CD4-positive, alpha-beta T cell treated with Interleukin-1 beta for 1 hour (primary cell): ENCODE measurements around the gene AQP2.
A peak's percentile ranks its signal among the peaks of the same experiment; 100 is the strongest.

Experiments used
- DNase-seq, 2 donors: peaks; one replicate each; pipeline ENCODE4 v3.0.0-alpha.2; 2020 to 2022

AQP2 gene

GRCh38 chr12:49942512-49942893, 8.0 kb upstream of the AQP2 start:
- DNase-seq = no peak

DNA sequence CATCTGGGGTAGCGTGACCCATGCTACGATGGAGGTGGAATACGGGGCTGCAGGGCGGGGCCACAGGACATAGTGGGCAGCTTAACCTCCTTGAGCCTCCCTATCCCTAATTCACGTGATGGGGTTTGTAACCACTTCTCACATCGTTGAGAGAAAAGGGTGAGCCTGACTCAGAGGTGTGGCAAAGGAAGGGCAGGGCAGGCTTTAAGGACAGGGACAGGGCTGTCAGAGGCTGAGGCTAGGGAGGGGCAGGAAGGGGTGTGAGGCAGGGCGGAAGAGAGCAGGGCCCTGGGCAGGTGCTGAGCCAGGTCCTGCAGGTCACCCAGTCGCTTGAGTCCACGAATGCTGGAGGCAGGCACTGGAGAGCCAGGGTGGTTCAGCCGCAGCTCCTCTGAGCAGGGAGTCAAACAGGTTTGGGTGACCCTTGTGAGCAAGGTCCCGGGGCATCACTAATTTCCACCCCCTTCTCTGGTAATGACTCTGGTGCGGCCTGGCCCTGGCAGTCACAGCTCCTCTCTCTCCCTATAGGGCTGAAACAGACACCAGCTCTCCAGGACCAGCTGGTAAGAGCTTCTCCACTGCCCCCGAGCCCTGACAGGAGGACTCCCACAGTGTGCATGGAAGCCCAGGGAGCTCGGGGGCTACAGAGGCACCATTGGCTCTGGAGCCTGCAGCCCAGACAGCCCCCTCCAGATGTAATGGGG, 7.5 kb upstream of the AQP2 start:
- DNase-seq = no peak

GRCh38 chr12:49943625-49943960, 6.9 kb upstream of the AQP2 start:
- DNase-seq = no peak

DNA sequence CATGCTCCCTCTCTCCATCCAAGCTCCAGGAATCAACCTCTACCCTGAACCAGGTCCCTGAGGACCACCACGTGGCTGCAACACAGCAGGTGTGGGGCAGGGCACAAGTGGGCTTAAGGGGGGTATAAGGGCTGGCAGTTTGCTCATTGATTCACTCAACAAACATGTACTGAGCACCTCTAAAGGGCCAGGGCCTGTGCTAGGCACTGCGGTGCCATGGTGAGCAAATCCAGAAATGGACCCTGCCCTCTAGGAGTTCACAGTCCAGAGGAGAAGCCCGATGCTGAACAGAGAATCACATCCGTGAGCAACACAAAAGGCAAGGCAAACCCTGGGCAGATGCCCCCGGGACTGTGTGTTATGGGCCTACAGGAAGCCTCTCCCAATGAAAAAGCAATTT, 6.5 kb upstream of the AQP2 start:
- no peak for DNase-seq

- DNase-seq = no peak
These were observed 5.8 kb upstream of the AQP2 start for GRCh38 chr12:49944718-49945117.

GRCh38 chr12:49945394-49946080, 5.0 kb upstream of the AQP2 start:
- peak; percentile 78 for DNase-seq

- DNase-seq = no peak
These were observed 4.5 kb upstream of the AQP2 start for GRCh38 chr12:49946086-49946485.

DNA sequence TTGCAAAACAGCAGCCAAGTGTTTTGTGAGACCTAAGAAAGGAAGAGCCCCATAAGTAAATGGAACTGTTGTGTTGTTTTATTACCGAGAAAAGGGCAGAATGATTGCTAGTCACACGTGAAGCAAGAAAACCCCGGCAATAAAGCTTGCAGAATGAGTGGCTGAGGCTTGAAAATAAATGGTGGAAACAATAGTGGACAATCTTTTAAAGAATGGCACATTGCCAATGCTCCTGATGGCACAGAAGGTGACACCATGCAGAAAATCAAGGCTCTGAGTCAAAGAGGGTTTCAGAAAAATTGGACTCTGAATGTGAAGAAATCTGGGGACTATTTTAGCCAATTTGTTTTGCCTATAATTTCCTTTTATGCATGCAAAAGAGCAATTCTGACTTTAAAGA, 4.0 kb upstream of the AQP2 start:
- no peak for DNase-seq

DNA sequence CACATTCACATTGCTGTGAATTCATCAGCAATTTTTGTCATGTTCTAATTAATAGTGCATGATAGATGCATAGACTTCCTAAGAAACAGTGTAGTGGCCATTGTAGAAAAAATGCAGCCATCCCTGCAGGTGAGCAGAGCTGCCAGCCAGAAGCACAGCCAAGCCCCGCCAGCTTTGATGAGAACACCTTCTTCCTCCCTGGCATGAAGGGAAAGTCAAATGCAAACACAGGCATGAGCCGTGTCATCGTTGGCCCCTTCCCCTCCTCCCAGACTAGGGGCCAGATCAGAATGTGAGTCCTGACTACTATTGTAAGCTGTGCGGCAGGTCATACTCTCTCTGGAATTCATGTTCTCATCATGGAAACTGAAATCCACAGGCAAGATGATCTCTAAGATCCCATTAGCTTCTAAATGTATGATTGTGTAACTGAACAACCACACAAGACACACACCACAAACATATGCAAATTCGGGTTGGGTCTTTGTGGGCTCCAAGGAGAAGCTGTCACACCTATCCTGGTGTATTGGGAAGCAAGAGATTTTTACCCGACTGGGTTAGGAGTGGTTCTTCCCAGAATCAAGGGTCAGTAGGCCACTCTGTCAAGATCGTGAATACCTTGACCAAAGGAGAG, 2.8 kb upstream of the AQP2 start:
- DNase-seq = no peak

DNA sequence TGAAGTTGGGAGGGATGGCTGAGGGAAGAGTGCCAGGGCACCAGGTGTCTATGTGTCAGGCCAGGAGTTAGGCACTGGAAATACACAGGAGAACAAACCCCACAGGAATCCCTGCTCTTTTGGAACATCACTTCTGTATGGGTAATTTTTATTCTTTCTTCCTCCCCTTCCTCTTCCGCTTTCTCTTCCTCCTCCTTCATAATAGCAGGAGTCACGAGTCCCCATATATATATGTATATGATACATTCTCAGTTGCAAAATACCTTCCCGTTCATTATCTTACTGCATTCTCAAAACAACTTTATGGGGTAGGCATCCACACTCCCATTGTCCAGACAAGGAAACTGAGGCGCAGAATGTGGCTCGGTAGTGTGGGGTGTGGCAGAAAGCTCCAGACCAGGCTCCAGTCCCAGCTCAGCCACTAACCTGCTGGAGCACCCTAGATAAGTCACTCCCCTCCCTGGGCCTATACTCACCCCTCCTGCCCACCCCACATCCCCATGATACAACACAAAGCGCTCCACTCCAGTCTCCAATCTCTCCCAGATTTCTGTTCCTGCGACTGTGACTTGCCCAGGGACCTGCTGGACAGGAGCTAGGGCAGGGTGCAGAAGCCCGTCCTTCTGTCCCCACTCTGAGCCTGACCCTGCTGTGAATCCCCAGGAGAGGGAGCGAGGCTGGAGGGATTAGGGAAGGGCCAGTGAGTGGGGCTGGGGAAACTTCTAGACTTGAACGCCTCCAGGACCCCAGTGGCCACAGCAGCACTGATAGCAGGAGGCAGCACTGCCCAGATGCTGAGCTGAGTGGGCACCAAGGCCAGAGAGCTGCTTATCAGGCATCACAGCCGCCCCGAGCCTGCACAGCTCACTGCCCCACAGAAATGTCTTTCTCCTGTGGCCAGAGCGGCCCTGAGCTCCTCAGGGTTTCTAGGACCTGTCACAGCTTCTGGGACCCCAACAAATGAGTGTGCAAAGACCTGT, 1.4 kb upstream of the AQP2 start:
- DNase-seq = no peak

DNA sequence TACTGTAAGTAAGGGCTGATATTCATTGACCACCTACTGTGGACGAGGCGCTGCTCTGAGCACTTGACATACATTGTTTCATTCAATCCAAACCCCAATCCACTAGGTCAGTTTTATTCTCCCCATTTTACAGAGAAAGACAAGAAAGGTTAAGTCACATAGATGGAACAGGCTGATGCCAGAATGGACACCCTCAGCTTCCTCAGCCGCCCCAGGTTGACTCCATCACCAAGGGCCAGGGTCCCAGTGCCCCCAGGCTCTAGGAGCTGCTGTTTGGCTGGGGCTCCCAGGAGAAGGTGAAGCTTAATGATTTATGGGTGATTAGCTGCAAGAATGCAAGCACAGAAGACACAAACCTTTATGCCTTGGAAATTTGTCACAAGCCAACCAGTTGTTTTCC, 671 bp upstream of the AQP2 start:
- DNase-seq = no peak

DNA sequence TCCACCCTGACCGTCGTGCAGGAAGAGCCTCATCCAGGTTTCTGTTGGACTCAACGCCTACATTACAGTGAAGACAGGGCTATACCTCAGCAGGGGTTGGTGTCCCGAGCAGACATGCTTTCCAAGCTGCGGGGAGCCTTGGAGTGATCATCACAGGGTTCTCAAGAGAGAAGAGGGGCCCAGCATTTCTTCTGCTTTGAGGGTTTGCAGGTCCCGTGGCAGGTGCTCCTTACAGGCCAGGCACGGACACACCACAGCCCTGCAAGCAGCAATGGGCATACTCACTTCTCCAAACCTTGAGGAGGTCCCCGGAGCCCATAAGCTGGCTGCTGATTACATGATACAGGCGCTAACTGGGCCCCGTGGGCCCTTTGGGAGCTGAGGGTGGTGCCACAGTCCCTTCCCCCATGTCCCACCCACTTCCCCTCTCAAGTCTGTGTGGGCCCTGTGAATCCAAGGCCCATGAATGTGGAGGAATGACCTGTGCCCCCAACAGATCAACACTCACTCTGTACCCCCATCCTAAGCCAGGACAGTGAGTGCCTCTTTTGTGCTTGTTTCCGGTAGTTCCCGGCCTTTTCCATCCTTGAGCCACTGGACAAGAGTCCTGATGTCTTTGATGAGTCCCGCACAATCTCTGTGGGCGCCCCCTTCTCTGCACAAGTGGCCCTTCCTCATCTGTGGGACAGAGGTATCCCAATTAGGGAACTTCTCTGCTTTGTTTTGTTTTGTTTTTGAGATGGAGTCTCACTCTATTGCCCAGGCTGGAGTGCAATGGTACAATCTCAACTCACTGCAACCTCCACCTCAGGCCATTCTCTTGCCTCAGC, 1.1 kb downstream of the AQP2 start:
- DNase-seq = no peak

DNA sequence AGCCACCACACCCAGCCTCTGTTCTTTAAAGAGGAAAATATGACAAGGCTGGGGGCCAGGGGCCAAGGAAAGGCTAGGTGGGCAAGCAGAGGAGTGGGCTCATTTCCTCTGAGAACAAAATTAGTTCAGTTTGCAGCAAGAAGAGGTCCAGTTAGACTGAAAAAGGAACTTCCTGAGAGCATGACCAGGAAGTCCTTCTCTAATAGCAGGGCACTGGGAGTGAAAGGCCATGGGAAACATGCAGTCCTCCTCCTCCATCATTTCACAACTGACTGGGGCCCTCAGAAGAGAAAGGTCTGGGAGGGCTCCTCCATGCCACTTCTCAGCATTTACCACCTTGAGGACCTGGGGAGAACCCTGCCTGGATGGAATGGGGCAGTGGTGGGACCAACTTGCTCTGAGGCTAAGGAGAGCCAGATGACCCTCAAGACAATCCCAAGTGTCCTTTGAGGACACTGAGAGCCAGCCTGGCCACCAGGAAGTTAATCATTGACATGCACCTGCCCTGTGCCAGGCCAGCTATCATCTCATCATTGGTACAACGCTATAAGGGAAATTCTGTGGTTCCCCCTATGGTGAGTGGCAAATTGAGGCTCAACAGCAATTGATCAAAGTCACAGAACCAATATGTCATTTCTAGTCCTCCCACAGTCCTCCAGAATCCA, 2.0 kb downstream of the AQP2 start:
- DNase-seq = no peak

GRCh38 chr12:49953151-49953550, 2.6 kb downstream of the AQP2 start:
- no peak for DNase-seq

- no peak for DNase-seq
These were observed 3.7 kb downstream of the AQP2 start for GRCh38 chr12:49953961-49954846.

GRCh38 chr12:49954863-49955830, 4.6 kb downstream of the AQP2 start:
- DNase-seq = no peak

DNA sequence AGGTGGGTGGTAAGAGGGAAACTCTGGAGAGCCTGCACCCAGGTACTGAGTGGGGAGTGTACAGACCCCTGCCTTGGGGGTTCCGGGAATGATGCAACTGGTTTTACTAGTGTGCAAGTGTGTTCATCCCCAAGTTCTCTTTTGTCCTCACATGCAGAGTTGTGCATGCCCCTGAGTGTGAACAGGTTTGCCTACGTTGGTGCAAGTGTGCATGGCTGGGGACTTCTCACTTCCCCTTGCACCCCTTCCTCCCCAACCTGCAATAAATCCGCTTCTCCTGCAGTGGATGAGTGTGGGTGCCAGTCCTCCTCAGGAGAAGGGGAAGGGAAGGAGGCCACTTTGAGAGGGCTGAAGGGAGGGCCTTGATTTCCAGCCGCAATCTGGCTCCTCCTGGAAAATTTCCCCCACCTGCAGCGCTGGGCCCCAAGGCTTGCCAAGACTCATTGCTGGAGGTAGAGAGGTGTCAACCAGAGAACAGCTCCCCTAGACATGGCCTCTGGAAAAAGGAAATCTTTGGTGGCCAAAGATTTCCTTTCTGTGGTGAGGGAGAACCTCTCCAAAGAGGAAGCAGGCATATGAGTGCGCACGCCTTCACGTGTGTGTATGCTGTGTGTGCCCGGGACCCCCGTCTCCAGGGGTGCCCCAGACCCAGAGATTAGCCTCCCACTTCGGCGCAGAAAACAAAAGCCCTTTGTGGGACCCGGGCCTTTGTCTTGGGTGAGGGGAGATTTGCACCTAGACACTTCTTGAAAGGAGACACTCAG, 5.5 kb downstream of the AQP2 start:
- DNase-seq = no peak
